DND-41 (cell line): ENCODE results near the gene SCUBE1.

ENCODE experiments used
- ATAC-seq: fragments of 200-7000 bp; cut with Tn5 transposase; 3 replicates; pipeline ENCODE4 v1.9.1; 2021; ENCODE audit warnings: low read depth; ENCODE audit not compliant: insufficient read depth
- DNase-seq: peaks from one replicate; pipeline ENCODE4 v3.0.0-alpha.2; 2020
- H2AFZ ChIP-seq: 2 replicates; pipeline ENCODE4 v1.6.0; 2012; ENCODE audit warnings: low read depth, low read length
- H3K27ac ChIP-seq: 2 replicates; pipeline ENCODE4 v1.5.1; 2012; ENCODE audit warnings: low read length, inconsistent platforms
- H3K27me3 ChIP-seq: fragments of 200-600 bp; sonication (generic); 2 replicates; pipeline ENCODE4 v1.6.0; 2012; ENCODE audit warnings: low read length, mild to moderate bottlenecking, inconsistent platforms; ENCODE audit not compliant: insufficient read depth, poor library complexity
- H3K36me3 ChIP-seq: 2 replicates; pipeline ENCODE4 v1.5.1; 2012; ENCODE audit warnings: low read length, inconsistent platforms; ENCODE audit not compliant: insufficient read depth
- H3K4me1 ChIP-seq: 2 replicates; pipeline ENCODE4 v1.5.1; 2012; ENCODE audit warnings: mild to moderate bottlenecking, low read length; ENCODE audit not compliant: insufficient read depth
- H3K4me2 ChIP-seq: 2 replicates; pipeline ENCODE4 v1.6.0; 2012; ENCODE audit warnings: mild to moderate bottlenecking, moderate library complexity, low read length, inconsistent platforms; ENCODE audit not compliant: insufficient read depth
- H3K4me3 ChIP-seq, 2 experiments: fragments of 200-600 bp in 1 of 2; shearing (Covaris generic) in 1 of 2; 2 replicates each; pipeline ENCODE4 v1.5.1; 2012 to 2016; ENCODE audit warnings: inconsistent platforms in 2 of 2, low read length in 2 of 2, mild to moderate bottlenecking in 2 of 2, low read depth in 1 of 2, moderate library complexity in 1 of 2
- H3K79me2 ChIP-seq: 2 replicates; pipeline ENCODE4 v1.6.0; 2012; ENCODE audit warnings: low read length, inconsistent platforms; ENCODE audit not compliant: insufficient read depth
- H3K9ac ChIP-seq: 2 replicates; pipeline ENCODE4 v1.6.0; 2012; ENCODE audit warnings: low read depth, mild to moderate bottlenecking, inconsistent platforms, low read length, moderate library complexity
- H3K9me3 ChIP-seq: 2 replicates; pipeline ENCODE4 v1.5.1; 2012; ENCODE audit warnings: low read length, moderate library complexity, mild to moderate bottlenecking, inconsistent platforms; ENCODE audit not compliant: insufficient read depth, severe bottlenecking
- H4K20me1 ChIP-seq: 2 replicates; pipeline ENCODE4 v1.6.0; 2012; ENCODE audit warnings: low read length; ENCODE audit not compliant: insufficient read depth
- CTCF ChIP-seq: IDR thresholded peaks from 2 replicates; pipeline ENCODE4 v1.5.1; 2012; ENCODE audit warnings: borderline replicate concordance, low read length, moderate library complexity, mild to moderate bottlenecking; ENCODE audit not compliant: poor library complexity, severe bottlenecking; ENCODE audit errors: extremely low read depth
- EZH2 ChIP-seq: IDR thresholded peaks from 3 replicates; pipeline ENCODE4 v1.6.1; 2012; ENCODE audit warnings: borderline replicate concordance, low read depth, mild to moderate bottlenecking, moderate library complexity, low read length, inconsistent platforms; ENCODE audit not compliant: severe bottlenecking

SCUBE1 gene

GRCh38 chr22:43182118-43182517 is 161.1 kb downstream of the SCUBE1 start:
- no peak for ATAC-seq
- H3K27me3 ChIP-seq, result no peaks in the 10 kb centered on the region
- no peaks in the 10 kb centered on the region for H3K9me3 ChIP-seq
- H4K20me1 ChIP-seq, result peaks cover 43% of the 10 kb centered on the region
- peaks cover 68% of the 10 kb centered on the region for H3K36me3 ChIP-seq
- H2AFZ ChIP-seq, result no peak overlapping the region
- peaks cover 22% of the 10 kb centered on the region for H3K4me1 ChIP-seq
- no peak overlapping the region for H3K9ac ChIP-seq
- H3K27ac ChIP-seq, result no peak overlapping the region
- no peak overlapping the region for H3K4me2 ChIP-seq
- peaks cover 55% of the 10 kb centered on the region for H3K79me2 ChIP-seq
- DNase-seq, result no peak
- no peak overlapping the region for H3K4me3 ChIP-seq
- TF ChIP-seq EZH2, result no peak
- TF ChIP-seq CTCF, result no peak

- peaks cover 22% of the 10 kb centered on the region for H3K4me1 ChIP-seq
- H3K27me3 ChIP-seq, result no peaks in the 10 kb centered on the region
- H3K27ac ChIP-seq, result no peak overlapping the region
- H3K36me3 ChIP-seq, result peaks cover 68% of the 10 kb centered on the region
- no peak overlapping the region for H3K4me2 ChIP-seq
- no peak overlapping the region for H2AFZ ChIP-seq
- DNase-seq (no peak), ATAC-seq (no peak)
- H3K79me2 ChIP-seq, result peaks cover 52% of the 10 kb centered on the region
- no peak overlapping the region for H3K4me3 ChIP-seq
- H3K9me3 ChIP-seq, result no peaks in the 10 kb centered on the region
- H4K20me1 ChIP-seq, result peaks cover 43% of the 10 kb centered on the region
- TF ChIP-seq CTCF (no peak), EZH2 (no peak)
- no peak overlapping the region for H3K9ac ChIP-seq
Measured at GRCh38 chr22:43181321-43182076, 161.7 kb downstream of the SCUBE1 start.

- no peaks in the 10 kb centered on the region for H3K27me3 ChIP-seq
- peaks cover 74% of the 10 kb centered on the region for H3K36me3 ChIP-seq
- H4K20me1 ChIP-seq, result peaks cover 41% of the 10 kb centered on the region
- no peak overlapping the region for H3K4me2 ChIP-seq
- H3K4me1 ChIP-seq, result peaks cover 14% of the 10 kb centered on the region
- no peak overlapping the region for H3K4me3 ChIP-seq
- DNase-seq (no peak), ATAC-seq (no peak)
- peaks cover 43% of the 10 kb centered on the region for H3K79me2 ChIP-seq
- no peaks in the 10 kb centered on the region for H3K9me3 ChIP-seq
- no peak overlapping the region for H3K9ac ChIP-seq
- TF ChIP-seq EZH2 (no peak), CTCF (no peak)
- no peak overlapping the region for H3K27ac ChIP-seq
- no peak overlapping the region for H2AFZ ChIP-seq
Measured at GRCh38 chr22:43180670-43181069, 162.5 kb downstream of the SCUBE1 start.
